ENCODE results near the gene PEPD.

DNA sequence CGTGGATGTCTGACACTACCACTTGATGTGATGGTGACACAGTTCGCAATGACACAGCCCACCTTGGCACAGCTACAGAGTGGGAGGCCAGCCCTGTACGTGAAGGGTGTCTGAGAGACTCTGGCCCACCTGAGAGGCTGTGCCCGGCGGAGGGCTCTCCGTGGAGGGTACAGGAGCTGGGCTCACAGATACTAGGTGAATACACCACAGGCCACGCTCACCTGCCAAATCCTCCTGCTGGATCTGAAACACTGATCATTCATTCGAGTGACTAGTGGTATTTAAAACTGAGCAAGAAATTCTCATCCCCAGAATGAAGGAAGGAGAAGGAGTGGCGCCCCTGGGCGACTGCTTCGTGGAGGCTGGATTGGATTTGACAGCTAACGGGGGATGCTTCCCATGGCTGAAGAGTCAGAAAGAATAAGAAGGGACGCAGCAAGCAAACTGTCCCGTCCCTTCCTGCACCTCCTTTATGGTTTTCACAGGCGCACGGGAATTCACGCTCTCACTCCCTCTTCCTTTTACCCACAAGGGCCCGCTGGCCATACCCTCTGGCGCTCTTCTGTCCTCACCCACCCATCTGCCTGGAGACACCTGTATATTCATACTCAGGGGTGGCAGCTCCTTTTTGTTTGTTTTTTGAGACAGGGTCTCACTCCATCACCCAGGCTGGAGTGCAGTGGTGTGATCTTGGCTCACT lies 123.1 kb downstream of the PEPD start:
- no peak for TF ChIP-seq POLR2A (IDR thresholded peaks at IDR 0.05)
- TF ChIP-seq, protein P1, sequence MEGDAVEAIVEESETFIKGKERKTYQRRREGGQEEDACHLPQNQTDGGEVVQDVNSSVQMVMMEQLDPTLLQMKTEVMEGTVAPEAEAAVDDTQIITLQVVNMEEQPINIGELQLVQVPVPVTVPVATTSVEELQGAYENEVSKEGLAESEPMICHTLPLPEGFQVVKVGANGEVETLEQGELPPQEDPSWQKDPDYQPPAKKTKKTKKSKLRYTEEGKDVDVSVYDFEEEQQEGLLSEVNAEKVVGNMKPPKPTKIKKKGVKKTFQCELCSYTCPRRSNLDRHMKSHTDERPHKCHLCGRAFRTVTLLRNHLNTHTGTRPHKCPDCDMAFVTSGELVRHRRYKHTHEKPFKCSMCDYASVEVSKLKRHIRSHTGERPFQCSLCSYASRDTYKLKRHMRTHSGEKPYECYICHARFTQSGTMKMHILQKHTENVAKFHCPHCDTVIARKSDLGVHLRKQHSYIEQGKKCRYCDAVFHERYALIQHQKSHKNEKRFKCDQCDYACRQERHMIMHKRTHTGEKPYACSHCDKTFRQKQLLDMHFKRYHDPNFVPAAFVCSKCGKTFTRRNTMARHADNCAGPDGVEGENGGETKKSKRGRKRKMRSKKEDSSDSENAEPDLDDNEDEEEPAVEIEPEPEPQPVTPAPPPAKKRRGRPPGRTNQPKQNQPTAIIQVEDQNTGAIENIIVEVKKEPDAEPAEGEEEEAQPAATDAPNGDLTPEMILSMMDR (IDR thresholded peaks at IDR 0.05), result no peak

Measured in Peyer's patch (tissue), 4 donors.